HG03066 (cell line): Measurements from ENCODE around the gene MAST4.
A peak's percentile ranks its signal among the peaks of the same experiment; 100 is the strongest.
"Not testable (repeated sequence)": the region's sequence is repeated elsewhere in the genome, so short reads cannot be mapped to it uniquely, and the experiment has no call there.

Source experiments
- ATAC-seq: cut with Tn5 transposase; IDR thresholded peaks from one replicate; pipeline ENCODE4 v1.9.1; 2021; ENCODE audit warnings: low read depth; ENCODE audit not compliant: unreplicated experiment

Gene MAST4

DNA sequence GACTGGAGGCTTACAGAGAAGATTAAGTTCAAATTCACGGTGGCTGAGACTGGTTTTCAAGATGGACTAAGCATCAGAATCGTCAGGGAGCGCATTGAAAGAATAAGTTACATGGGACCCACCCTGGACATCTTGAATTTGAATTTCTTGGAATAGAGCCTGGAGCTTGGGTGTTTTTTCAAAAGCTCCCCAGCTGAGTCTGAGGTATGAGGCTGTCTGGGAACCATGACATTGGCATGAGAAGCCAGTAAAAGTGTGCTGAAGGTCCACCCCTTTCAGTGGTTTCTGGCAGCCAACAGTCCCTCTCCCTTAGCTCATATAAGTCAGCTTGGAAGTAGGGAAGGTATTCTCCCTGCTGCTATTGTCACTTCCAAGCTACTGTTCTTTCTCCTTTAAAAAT lies 97.8 kb downstream of the MAST4 start:
- ATAC-seq: no peak

DNA sequence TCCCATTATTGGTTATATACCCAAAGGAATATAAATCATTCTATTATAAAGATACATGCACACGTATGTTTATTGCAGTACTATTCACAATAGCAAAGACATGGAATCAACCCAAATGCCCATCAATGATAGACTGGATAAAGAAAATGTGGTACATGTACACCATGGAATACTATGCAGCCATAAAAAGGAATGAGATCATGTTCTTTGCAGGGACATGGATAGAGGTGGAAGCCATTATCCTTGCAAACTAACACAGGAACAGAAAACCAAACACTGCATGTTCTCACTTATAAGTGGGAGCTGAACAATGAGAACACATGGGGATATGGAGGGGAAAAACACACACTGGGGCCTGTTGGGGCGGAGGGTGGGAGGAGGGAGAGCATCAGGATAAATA lies 99.6 kb downstream of the MAST4 start:
- not testable (repeated sequence) for ATAC-seq

DNA sequence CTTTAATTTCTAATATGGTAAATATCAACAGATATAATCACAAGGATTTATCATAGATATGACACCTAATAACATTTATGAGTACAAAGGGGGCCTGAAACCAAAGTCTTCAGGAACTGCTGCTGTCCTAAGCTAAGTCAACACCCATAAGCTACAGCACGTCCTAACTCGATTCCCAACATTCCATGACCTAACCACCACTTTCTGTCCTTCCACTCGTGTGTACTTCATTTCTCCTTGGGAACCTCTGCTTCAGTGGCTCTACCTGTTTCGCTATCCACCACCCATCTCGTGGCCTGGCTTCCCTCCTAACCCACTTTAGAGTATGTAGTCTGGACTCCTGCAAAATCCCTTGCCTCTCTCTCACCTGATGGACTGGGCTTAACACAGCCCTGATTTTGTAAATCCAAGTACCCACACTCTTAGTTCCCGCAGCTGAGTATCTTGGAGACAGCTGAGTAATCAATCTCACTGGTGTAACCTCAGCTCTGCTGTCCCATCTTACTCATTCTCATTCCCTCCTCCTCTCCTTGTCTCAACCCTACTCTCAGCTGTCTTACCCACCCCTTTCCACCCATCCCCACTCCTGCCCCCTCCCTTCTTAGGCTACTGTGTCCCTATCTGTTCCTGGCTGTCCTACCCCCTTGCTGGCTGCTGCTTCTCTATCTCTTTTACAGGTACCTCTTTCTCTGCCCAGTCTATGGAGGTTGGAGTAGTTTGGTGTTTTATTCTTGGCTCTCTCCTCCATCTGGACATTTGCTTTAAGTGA lies 101.8 kb downstream of the MAST4 start:
- no peak for ATAC-seq

DNA sequence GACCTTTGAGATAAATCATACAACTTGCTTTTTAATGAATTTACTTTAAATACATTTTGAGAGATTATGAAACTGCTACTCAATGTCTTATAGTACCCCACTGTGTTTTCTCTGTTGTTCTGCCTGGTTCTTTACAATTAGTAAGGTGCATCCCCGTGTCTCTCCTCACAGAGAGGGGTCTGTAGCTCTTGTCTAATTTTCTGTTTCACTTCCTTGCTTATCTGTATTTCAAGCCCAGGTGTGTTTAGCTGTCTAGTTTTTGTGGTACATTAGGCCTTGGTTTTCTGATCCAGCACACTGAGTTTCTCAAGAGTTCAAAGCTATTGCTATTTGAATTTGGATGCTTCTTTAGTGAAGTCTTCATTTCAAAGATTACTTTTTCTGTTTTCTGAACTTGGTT lies 105.1 kb downstream of the MAST4 start:
- ATAC-seq: peak; percentile 69

DNA sequence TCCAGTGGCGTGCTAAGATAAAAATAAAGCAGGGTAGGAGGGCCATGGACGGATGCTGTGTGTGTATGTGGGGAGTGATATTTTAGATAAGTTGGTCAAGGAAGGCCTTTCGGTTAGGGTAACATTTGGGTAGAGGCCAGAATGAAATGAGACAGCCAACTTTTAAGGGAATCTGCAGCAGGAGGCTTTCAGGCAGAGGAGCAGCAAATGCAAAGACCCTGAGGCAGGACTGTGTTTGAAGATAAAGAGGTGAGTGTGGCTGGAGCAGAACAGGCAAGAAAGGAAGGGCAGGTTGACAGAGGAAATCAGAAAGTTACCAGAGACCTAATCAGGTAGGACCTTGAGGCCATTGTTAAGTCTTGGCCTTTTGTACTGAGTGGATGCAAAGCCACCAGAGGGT lies 106.2 kb downstream of the MAST4 start:
- no peak for ATAC-seq

- no peak for ATAC-seq
These were observed 108.7 kb downstream of the MAST4 start for GRCh38 chr5:66704790-66705425.

DNA sequence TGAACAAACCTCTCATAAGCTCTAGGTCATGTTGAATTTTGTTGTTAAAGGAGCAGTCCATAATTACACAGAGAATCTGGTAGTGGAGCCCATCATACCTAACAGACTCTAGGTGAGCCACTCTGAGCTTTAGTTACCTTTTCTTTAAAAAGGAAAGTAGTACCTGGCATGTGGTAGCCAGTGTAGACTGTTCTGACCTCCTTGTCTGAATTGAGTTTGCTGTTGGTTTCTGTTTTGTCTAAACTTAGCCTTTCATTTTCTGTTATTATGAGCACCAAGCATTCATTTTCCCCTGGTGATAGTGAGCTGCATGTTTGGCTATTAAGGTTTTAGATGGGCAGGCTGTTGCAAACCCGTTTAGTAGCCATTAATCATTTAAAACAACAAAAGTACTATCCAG lies 112.2 kb downstream of the MAST4 start:
- ATAC-seq: no peak

DNA sequence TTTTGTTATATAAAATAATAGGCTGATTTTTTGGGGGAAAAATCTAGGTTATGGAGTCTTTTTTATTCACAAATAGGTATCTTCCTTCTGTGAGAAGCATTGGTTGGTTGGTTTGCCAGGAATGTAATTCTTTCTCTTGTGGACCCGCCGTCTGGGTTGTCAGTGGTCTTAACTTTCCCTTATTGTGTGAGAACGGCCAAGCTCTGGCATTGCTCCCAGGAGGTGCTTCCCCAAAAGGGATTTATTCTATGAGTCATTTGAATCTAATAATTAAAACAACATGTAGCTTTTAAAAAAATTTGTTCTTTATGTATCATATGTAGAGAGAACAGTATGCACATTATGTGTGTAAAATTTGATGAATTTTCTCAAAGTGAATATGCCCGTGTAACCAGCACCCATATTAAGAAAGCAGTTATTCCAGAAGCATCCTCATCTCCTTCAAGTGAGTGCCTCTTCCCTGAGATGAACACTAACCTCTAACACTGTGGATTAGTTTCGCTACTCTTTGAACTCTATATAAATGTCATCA lies 114.4 kb downstream of the MAST4 start:
- ATAC-seq: no peak

DNA sequence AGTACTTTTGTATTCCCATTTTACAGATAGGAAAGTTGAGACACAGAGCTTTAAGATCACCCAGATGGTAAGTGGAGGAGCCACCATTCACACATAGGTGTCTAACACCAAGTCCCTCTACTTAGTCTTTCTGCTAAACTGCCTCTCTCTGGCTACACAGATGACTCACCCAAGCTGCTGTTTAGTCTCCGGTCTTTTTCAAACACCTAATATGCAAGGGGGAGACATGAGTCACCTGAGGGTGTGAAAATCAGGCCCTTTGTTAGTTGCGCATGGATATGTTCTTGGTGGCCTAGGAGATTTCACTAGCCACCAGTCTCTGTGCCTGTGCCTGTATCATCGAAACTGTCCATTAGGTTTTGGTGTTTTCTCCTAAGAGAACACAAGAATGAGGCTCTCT lies 117.8 kb downstream of the MAST4 start:
- no peak for ATAC-seq

- ATAC-seq: no peak
These were observed 121.5 kb downstream of the MAST4 start for GRCh38 chr5:66717455-66718373.

- no peak for ATAC-seq
These were observed 122.3 kb downstream of the MAST4 start for GRCh38 chr5:66718374-66719002.

DNA sequence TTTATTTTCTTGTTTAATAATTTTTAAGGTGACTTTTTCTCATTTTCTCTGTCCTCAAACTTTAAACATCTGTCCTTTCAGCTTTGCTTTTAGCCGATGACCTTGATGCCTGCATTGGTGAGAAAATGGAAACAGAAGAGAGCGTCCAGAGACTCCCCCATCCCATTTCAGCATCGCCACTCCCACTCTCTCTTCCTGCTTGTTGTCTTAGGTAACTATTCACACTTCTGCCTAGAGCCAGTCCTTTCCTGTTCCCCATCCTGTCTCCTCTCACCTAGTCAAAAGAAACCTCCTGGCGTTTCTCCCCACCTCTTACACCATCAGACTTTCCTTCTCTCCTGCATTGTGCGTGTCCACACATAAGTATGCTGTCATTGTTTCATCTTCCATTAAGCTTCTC lies 124.6 kb downstream of the MAST4 start:
- no peak for ATAC-seq

- no peak for ATAC-seq
These were observed 126.5 kb downstream of the MAST4 start for GRCh38 chr5:66722686-66723085.

GRCh38 chr5:66724349-66725139 lies 128.4 kb downstream of the MAST4 start:
- no peak for ATAC-seq

- no peak for ATAC-seq
These were observed 131.4 kb downstream of the MAST4 start for GRCh38 chr5:66727630-66728029.

DNA sequence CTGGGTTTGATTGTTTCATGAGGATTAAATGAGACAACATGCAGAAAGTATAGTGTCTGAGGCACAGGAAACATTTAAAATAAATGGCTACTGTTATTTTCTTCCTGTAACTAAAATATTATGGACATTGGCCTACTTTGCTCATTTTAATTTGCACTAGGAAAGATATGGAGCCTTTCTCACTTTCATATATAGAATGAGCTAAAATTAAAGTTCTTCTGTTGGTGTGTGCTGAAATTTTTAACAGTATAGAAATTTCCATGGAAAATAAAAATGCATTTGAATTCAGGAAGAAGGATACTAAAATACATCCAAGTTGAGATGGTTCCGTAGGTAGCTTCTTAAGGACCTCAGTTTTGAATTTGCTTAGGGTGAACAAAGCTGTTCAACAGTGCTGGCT lies 131.9 kb downstream of the MAST4 start:
- no peak for ATAC-seq

GRCh38 chr5:66737096-66737495 lies 140.9 kb downstream of the MAST4 start:
- no peak for ATAC-seq

DNA sequence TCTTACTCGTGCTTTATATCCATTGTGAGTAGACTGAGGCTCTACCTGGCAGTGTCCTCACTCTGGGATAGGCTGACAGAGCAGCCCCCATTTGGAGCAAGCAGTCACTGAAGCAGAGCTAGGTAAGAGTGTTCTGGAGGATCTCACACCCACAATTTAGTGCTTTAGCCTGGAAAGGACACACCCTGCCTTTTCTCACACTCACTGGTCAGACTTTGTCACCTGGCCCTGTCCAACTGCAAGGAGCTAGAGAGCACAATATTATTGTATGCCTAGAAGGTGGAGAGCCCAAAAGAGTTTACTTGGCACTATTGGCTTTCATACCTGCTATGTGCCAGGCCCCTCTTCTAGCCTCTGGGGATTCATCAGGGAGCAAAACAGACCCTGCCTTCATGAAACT lies 141.9 kb downstream of the MAST4 start:
- no peak for ATAC-seq

- ATAC-seq: no peak
These were observed 142.8 kb downstream of the MAST4 start for GRCh38 chr5:66739021-66739420.

GRCh38 chr5:66739951-66740350 lies 143.8 kb downstream of the MAST4 start:
- ATAC-seq: no peak
